GM19193 (cell line): ENCODE results near the gene RSF1.

Experiments used
- POLR2A ChIP-seq: IDR thresholded peaks from 4 replicates; pipeline ENCODE4 v1.6.1; 2011; ENCODE audit not compliant: insufficient read depth, insufficient read length; ENCODE audit errors: extremely low read depth

The RSF1 gene

GRCh38 chr11:77619576-77620198 lies 200.8 kb downstream of the RSF1 start:
- no peak for TF ChIP-seq POLR2A

DNA sequence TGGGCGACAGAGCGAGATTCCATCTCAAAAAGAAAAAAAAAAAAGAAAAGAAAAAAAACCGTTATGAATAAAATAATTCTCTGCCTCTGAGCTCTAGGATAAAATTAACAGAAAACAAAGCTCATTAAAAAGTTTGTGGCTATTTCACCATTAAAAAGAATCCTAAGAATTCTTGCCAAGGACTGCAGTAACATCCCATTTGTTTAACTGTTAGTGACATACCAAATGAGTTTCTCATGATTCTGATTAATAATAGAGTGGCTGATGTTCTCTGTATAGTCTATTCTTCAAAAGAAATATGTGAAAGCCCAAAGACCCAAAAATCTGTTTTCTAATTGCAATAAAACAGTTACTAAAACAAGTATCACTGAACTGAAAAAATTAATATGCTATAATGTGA lies 202.6 kb downstream of the RSF1 start:
- TF ChIP-seq POLR2A, result no peak

DNA sequence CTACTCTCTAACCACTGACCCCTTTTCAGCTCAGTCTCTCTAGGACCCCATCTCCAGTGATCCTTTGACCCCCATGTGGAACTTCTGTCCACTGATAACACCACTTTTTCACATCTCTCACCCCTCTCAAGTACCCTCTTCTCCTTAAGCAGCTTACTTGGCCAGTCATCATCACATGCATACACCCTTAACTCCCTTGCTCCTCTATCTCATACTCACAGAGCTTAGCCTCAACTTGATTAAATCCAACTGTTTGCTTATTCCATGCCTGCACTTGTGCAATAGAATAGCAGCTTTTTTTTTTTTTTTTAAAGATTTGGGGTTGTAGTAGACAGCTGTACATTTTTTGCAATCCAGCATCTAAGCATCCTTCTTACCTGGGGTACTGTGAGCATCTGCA lies 208.6 kb downstream of the RSF1 start:
- no peak for TF ChIP-seq POLR2A
